NOMO-1 treated with dmso at 0.1 percent for 144 hours (cell line): ENCODE data around the gene ODF4.
"Not testable (repeated sequence)": the region's sequence is repeated elsewhere in the genome, so short reads cannot be mapped to it uniquely, and the experiment has no call there.

Experiments
- DNase-seq: peaks from one replicate; lab custom pipeline; 2025; ENCODE audit not compliant: unreplicated experiment; lab: John Stamatoyannopoulos, UW

The ODF4 gene

GRCh38 chr17:8324923-8325322 is 14.7 kb upstream of the ODF4 start:
- DNase-seq: no peak

DNA sequence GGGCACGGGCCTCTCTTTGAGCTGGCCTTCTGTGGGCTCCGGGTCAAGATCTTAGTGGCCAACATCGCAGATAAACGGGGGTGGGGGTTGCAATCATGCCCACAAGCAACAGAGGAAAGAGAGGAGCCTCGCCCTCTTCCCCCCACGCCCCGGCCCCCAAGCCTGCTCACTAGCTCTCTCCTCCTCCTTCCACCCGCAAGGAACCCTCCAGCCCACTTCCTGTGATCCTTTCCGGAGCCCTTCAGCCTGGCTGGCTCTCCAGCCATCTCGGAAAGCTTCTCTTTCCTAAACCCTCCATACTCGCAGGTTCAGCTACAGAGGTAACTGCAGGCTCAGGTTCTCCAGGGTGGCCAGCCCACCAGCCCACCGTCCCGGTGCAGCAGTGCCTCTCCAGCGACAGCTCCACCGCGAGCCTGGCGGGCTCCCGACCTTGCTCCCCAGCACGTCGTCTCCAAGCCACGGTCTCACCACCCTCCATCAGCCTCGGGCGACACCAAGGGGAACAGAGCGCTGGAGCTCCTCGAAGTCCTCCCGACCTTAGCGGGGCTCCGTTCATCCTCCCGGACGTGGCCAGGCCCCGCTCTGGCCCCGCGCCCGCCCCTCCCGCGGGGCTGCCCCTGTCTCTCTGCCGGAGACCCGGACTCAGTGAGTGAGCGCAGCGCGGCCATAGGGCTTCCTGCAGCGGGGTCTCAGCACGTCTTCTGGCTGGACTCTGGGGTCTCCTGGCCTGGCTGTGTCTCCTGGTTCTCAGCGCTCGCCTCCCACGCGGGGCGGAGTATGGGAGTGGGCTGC is 12.9 kb upstream of the ODF4 start:
- DNase-seq: peak; percentile 10

- DNase-seq: no peak
These were observed 12.4 kb upstream of the ODF4 start for GRCh38 chr17:8327303-8327649.

- no peak for DNase-seq
These were observed 7.5 kb upstream of the ODF4 start for GRCh38 chr17:8332128-8332527.

DNA sequence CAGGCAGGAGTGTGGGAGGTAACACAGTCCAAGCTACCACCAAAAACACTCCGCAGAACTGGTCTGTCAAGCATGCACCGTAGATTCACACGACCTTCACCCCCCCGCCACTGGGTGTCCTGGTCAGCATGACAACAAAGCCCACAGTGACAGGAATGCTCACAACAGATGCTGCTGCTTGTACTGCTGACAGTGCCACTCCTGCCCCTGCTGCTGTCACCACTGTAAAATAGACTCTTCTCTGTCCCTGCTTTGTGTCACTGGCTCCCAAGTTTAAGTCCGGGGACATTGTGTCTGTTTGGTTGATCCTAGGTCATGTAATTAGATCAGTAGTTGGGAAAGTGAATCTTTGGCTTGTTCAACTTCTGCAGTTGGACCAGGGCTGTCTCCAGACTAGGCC is 7.0 kb upstream of the ODF4 start:
- DNase-seq: no peak

DNA sequence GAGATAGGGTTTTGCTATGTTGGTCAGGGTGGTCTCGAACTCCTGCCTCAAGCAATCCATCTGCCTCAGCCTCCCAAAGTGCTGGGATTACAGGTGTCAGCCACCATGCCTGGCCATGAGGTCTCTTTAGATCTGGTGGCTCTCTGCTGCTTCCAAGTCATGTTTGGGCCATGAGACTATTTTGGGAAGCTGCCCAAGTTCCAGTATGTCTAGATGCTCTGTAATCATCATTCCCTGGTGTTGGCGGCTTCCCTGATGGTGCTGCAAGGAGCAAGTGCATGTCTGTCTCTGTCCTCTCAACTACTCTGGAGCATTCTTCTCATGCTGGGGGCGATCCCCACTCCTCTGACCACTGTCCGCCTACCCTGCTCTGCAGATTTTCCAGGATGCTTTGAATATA is 6.4 kb upstream of the ODF4 start:
- DNase-seq: no peak

DNA sequence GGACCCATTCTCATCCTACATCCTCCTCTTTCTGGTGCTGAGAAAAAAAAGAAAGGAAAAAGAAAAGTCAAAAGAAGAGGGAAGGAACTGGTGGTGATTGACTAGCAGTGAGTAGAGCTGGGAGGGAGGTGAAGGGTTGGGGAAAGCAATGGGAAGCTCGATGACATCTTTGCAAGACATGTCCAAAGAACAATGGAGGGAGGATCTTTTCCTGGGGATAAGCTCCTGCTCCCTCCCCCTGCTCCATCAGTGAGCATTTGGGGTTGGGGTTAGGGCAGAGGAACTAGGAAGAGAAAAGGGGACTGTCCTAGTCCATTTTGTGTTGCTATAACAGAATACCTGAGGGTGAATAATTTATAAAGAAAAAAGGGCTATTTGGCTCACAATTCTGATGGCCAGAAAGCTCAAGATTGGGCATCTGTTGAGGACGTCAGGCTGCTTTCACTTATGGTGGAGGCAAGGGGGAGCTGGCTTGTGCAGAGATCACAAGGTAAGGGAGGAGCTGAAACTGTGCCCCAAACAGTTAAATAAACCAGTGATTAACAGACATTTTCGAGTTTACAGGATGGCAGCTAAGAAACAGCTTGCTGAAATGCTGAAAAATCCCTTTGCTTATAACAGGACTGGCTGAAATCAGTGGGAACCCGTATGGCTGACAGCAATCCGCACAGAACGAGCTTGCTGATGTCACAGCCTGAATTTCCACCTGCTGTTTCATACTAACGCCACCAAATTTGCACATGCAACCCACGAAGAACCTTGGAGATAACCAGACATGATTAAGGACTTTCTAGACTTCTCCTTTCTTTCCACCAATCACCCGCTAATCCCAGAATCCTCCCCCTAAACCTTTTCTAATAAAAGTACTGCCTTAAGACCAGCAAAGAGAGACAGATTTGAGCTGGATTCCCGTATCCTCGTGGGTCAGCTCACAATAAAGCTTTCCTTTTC is 1.6 kb upstream of the ODF4 start:
- peak; percentile 73 for DNase-seq

GRCh38 chr17:8338753-8339140 is 893 bp upstream of the ODF4 start:
- DNase-seq: no peak

DNA sequence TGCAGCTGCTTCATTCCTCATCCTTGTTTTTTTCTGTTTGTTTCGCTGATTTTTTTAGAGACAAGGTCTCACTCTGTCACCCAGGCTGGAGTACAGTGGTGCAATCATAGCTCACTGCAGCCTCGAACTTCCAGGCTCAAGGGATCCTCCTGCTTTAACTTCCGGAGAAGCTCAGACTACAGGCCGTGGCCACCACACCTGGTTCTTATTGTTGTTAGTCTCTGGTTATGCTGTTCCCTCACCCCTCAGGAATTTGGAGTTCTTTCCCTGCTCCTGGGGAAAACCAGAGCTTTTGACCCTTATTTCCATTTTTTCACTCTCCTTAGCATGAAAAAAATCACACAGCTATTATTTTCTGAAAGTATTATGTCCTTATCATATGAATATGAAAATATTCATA is 1.8 kb downstream of the ODF4 start:
- DNase-seq: no peak

GRCh38 chr17:8345052-8345690 is 5.5 kb downstream of the ODF4 start:
- DNase-seq: no peak

- no peak for DNase-seq
These were observed 6.5 kb downstream of the ODF4 start for GRCh38 chr17:8345951-8346665.

DNA sequence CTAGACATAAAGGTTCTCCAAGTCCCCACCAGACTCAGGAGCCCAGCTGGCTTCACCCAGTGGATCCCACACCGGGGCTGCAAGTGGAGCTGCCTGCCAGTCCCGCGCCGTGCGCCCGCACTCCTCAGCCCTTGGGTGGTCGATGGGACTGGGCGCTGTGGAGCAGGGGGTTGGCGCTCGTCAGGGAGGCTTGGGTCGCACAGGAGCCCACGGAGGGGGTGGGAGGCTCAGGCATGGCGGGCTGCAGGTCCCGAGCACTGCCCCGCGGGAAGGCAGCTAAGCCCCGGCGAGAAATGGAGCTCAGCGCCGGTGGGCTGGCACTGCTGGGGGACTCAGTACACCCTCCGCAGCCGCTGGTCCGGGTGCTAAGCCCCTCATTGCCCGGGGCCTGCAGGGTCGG is 7.4 kb downstream of the ODF4 start:
- DNase-seq: not testable (repeated sequence)

GRCh38 chr17:8350339-8350738 is 10.7 kb downstream of the ODF4 start:
- DNase-seq: no peak

GRCh38 chr17:8353736-8354135 is 14.1 kb downstream of the ODF4 start:
- DNase-seq: no peak

DNA sequence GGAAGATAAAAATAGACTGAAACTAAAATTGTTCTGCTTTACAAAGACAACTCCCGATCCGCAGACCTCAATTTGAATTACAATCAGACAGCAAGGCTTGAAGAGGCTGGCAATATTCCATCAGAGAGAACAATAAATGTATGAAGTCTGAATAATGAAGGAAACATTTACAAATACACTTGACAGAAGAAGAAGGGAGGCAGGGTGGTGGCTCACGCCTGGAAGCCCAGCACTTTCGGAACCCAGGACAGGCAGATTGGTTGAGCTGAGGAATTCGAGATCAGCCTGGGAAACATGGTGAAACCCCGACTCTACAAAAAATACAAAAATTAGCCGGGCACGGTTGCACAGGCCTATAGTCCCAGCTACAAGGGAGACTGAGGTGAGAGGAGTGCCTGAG is 14.6 kb downstream of the ODF4 start:
- DNase-seq: no peak

- DNase-seq: no peak
These were observed 18.3 kb downstream of the ODF4 start for GRCh38 chr17:8357910-8358309.

DNA sequence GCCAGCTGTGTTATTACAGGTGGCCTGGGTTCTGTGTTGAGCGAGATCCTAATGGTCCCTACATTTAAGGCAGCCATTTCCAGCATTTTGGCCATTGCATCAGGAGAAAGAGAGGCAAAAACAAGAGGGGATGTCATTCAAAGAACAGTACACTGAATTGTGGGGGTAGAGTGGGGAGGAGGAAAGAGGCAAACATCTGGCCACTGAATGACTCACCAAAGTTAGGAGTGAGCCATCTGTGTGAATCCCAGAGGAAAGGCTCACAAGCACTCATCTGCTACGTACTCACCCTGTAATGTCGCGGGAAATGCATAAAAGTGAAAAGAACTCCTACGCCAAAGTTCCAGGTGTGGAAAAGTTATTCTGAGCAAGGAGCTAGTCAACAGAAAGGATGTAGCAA is 20.1 kb downstream of the ODF4 start:
- no peak for DNase-seq

DNA sequence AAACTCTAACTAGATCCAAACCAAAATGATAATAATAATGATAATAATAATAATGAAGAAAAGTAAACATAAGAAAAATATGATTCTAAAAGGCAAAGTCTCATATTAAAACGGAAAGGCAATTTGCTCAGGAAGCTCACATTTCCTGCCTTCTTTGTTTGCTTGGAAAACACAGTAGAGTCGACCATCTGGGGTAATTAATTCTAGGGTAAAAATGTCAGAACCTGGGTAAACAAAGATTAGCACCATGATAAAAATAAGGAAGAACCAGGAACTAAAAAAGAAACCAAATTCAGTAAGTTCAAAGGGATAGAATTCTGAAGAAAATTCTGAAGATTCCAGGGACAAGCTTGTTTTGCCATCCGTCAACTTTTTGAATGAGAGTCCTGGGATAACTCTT is 20.6 kb downstream of the ODF4 start:
- DNase-seq: no peak

DNA sequence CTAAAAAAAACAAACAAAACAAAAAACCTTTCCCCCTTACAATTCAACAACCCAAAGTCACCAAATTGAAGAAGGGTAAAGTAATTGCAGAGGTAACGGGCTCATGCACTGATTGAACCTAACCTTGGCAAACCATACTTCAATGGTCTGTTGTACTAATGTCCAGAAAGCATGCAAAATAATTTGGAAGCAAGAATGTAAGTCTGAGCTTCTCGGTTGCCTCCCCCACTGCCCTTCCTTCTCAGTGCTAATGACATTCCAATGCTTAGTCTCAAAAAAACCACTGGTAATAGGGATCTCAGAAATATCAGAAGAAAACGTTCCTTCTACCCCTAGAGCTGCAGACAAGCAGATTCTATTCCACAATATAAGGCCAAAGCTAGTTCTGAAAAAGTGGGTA is 21.1 kb downstream of the ODF4 start:
- no peak for DNase-seq

GRCh38 chr17:8362651-8363332 is 23.2 kb downstream of the ODF4 start:
- no peak for DNase-seq

GRCh38 chr17:8365143-8365542 is 25.5 kb downstream of the ODF4 start:
- no peak for DNase-seq
